K562 (cell line): ENCODE data around the gene NCOA1. TPM values are rescaled to one million over a fixed set of nuclear protein-coding genes. Genes with fewer than 3 reads are reported as not detected.
A peak's percentile ranks its signal among the peaks of the same experiment; 100 is the strongest.

ENCODE experiments used
- ARID3B ChIP-seq: fragments of 250-450 bp; sonication (Bioruptor Pico); IDR thresholded peaks from 2 replicates; pipeline ENCODE4 v1.4.0; 2020; ENCODE audit warnings: borderline replicate concordance
- CAMTA2 ChIP-seq: fragments of 250-450 bp; sonication (Bioruptor Pico); conservative IDR thresholded peaks from 2 replicates; pipeline ENCODE4 v1.5.1; 2022
- CBX3 ChIP-seq, 2 experiments: IDR thresholded peaks; 1 replicate in 1 of 2; 2 replicates in 1 of 2; pipeline ENCODE4 v1.6.1; 2012; ENCODE audit warnings: inconsistent platforms in 2 of 2, low read length in 2 of 2, borderline replicate concordance in 1 of 2, control low read depth in 1 of 2
- E2F6 ChIP-seq, 2 experiments: IDR thresholded peaks; 2 replicates each; pipeline ENCODE4 v1.6.1; 2011; ENCODE audit warnings: borderline replicate concordance in 1 of 2, control low read depth in 1 of 2, low read depth in 1 of 2, low read length in 1 of 2, mild to moderate bottlenecking in 1 of 2, mixed read lengths in 1 of 2, moderate library complexity in 1 of 2; ENCODE audit not compliant: insufficient read depth in 1 of 2, insufficient read length in 1 of 2, poor library complexity in 1 of 2, severe bottlenecking in 1 of 2; ENCODE audit errors: extremely low read depth in 1 of 2
- ESRRA ChIP-seq: fragments of 450-650 bp; IDR thresholded peaks from 2 replicates; pipeline ENCODE4 v1.6.1; 2014; ENCODE audit warnings: low read depth, mild to moderate bottlenecking, moderate library complexity, borderline replicate concordance
- ETV1 ChIP-seq: fragments of 450-650 bp; conservative IDR thresholded peaks from 2 replicates; pipeline ENCODE4 v1.6.1; 2016; ENCODE audit warnings: missing genetic modification characterization, control low read depth, low read depth, missing compliant biosample characterization
- FOSL1 ChIP-seq: fragments of 200-800 bp; sonication (Bioruptor generic); conservative IDR thresholded peaks from 2 replicates; pipeline ENCODE4 v1.6.1; 2016; ENCODE audit warnings: missing genetic modification characterization, missing compliant biosample characterization
- FUS ChIP-seq: fragments of 200-400 bp; formaldehyde crosslinking; optimal IDR thresholded peaks from 2 replicates; pipeline ENCODE3; 2017; ENCODE audit warnings: low read depth, low read length
- GABPB2 ChIP-seq: fragments of 250-450 bp; sonication (Bioruptor Pico); conservative IDR thresholded peaks from 2 replicates; pipeline ENCODE4 v1.5.1; 2021; ENCODE audit warnings: mild to moderate bottlenecking
- HNRNPUL1 ChIP-seq: fragments of 200-400 bp; formaldehyde crosslinking; IDR thresholded peaks from 2 replicates; pipeline ENCODE4 v1.6.1; 2017; ENCODE audit warnings: low read length
- KDM1A ChIP-seq, 2 experiments: fragments of 450-650 bp; IDR thresholded peaks; 2 replicates each; pipeline ENCODE4 v1.6.1; 2016; ENCODE audit warnings: mild to moderate bottlenecking in 2 of 2
- NFYB ChIP-seq: IDR thresholded peaks from 2 replicates; pipeline ENCODE4 v1.6.1; 2011; ENCODE audit warnings: mild to moderate bottlenecking, moderate library complexity; ENCODE audit not compliant: insufficient read length; ENCODE audit errors: extremely low read depth
- RAD51 ChIP-seq: fragments of 450-650 bp; IDR thresholded peaks from 2 replicates; pipeline ENCODE4 v1.7.1; 2016; ENCODE audit warnings: low read depth, mild to moderate bottlenecking, borderline replicate concordance
- RBBP5 ChIP-seq: fragments of 200-600 bp; sonication (generic); IDR thresholded peaks from 2 replicates; pipeline ENCODE4 v1.6.1; 2012; ENCODE audit warnings: borderline replicate concordance, mild to moderate bottlenecking, low read length, control low read depth, inconsistent platforms; ENCODE audit not compliant: insufficient read depth, poor library complexity, severe bottlenecking
- TEAD4 ChIP-seq, 2 experiments: sonication (generic) in 1 of 2; formaldehyde crosslinking in 1 of 2; IDR thresholded peaks; 2 replicates each; pipeline versions ENCODE4 v1.6.1 to v1.8.0; 2012 to 2022; ENCODE audit warnings: borderline replicate concordance in 1 of 2, inconsistent platforms in 1 of 2, low read length in 1 of 2, mild to moderate bottlenecking in 1 of 2, missing genetic modification reagents in 1 of 2
- ZNF23 ChIP-seq: fragments of 250-450 bp; sonication (Bioruptor Pico); IDR thresholded peaks from 2 replicates; pipeline ENCODE4 v1.4.0; 2020; ENCODE audit warnings: mild to moderate bottlenecking
- ZNF695 ChIP-seq: fragments of 450-650 bp; formaldehyde crosslinking; IDR thresholded peaks from 2 replicates; pipeline ENCODE4 v1.4.0; 2020; ENCODE audit warnings: mild to moderate bottlenecking, moderate library complexity
- ZNF764 ChIP-seq: fragments of 250-450 bp; sonication (Bioruptor Pico); IDR thresholded peaks from 2 replicates; pipeline ENCODE4 v1.4.0; 2020; ENCODE audit warnings: low read depth, mild to moderate bottlenecking, moderate library complexity
- polyA plus RNA-seq, 8 experiments: library from polyadenylated mRNA; depleted of rRNA in 4 of 8; stranded (reverse) in 5 of 8; unstranded in 3 of 8; fragments of >200 nt; fragmentation: Nextera tagmentation in 2 of 8; fragmentation: Illumina TruSeq in 1 of 8; extraction: Ambion mirVana in 2 of 8; extraction: Trizol in 1 of 8; gene quantifications; 2 replicates each; pipeline versions ENCODE4 v1.2.1 to v1.2.3, GENCODE V29; 2011 to 2014; ENCODE audit warnings: inconsistent platforms in 1 of 8, missing spikeins in 1 of 8
- total RNA-seq, 7 experiments: library from RNA; depleted of rRNA in 6 of 7; stranded (reverse); fragments of >200 nt in 6 of 7; fragmentation: Illumina TruSeq in 2 of 7; extraction: Trizol in 2 of 7; gene quantifications; 2 replicates each; pipeline versions ENCODE4 v1.2.1 to v1.2.3, GENCODE V29; 2011 to 2021; ENCODE audit warnings: low replicate concordance in 1 of 7
- TF ChIP-seq, protein P1 (sequence below), 2 experiments: fragments of 450-650 bp; conservative IDR thresholded peaks; 2 replicates each; pipeline ENCODE4 v1.6.1; 2017; ENCODE audit warnings: mild to moderate bottlenecking in 2 of 2, moderate library complexity in 2 of 2
- TF ChIP-seq, protein P2 (sequence below), 3 experiments: fragments of 200-800 bp in 1 of 3; fragments of 250-450 bp in 1 of 3; fragments of 450-650 bp in 1 of 3; sonication (Bioruptor Pico) in 1 of 3; sonication (Bioruptor generic) in 1 of 3; formaldehyde crosslinking in 1 of 3; IDR thresholded peaks; 2 replicates each; pipeline versions ENCODE4 v1.6.1 to v1.8.0; 2016 to 2022; ENCODE audit warnings: mild to moderate bottlenecking in 2 of 3, missing genetic modification characterization in 2 of 3, missing compliant biosample characterization in 1 of 3, moderate library complexity in 1 of 3

The NCOA1 gene
- total and polyA plus RNA-seq, 9 of the 15 experiments (the other 6 are each of a cell fraction or from before 2014, with no cell fraction given) = 4.9 to 25.7 (median 17.0) TPM

DNA sequence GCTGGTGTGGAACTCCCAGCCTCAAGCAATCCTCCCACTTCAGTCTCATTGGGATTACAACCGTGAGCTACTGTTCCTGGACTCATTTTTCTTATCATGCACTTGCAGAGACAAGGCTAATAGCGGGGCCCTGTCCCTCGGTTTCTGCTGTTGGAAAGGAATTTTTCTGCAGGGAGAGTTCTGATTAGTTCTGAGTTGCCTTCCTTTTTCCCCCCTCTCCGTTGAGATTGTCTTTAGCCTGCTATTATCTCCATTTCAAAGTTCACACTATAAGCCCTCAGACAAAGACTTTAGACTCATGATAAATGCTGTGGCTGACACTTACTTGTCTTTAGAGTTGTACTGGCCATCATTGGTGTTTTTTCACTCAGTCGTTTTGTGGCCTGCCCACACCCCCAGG, 97.2 kb downstream of the NCOA1 start (continued):
- TF ChIP-seq E2F6 (IDR thresholded peaks at IDR 0.05; ENCODE audit: borderline replicate concordance in 1 of 2, extremely low read depth in 1 of 2, insufficient read depth in 1 of 2, insufficient read length in 1 of 2, low read depth in 1 of 2, low read length in 1 of 2, poor library complexity in 1 of 2, severe bottlenecking in 1 of 2) = no peak
- TF ChIP-seq CBX3 (IDR thresholded peaks at IDR 0.05; ENCODE audit: borderline replicate concordance in 1 of 2, low read length in 2 of 2) = peak in 1 of 2 experiments; percentile 41; a peak in 1 of 3 replicates
- TF ChIP-seq ETV1 = no peak
- no peak for TF ChIP-seq RAD51
- TF ChIP-seq, protein P1, sequence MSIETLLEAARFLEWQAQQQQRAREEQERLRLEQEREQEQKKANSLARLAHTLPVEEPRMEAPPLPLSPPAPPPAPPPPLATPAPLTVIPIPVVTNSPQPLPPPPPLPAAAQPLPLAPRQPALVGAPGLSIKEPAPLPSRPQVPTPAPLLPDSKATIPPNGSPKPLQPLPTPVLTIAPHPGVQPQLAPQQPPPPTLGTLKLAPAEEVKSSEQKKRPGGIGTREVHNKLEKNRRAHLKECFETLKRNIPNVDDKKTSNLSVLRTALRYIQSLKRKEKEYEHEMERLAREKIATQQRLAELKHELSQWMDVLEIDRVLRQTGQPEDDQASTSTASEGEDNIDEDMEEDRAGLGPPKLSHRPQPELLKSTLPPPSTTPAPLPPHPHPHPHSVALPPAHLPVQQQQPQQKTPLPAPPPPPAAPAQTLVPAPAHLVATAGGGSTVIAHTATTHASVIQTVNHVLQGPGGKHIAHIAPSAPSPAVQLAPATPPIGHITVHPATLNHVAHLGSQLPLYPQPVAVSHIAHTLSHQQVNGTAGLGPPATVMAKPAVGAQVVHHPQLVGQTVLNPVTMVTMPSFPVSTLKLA (conservative IDR thresholded peaks at IDR 0.05) = 0 out of 4 replicates have a peak, but pooled peaks of 1 of the 2 experiments have one; percentile 14
- TF ChIP-seq, protein P2, sequence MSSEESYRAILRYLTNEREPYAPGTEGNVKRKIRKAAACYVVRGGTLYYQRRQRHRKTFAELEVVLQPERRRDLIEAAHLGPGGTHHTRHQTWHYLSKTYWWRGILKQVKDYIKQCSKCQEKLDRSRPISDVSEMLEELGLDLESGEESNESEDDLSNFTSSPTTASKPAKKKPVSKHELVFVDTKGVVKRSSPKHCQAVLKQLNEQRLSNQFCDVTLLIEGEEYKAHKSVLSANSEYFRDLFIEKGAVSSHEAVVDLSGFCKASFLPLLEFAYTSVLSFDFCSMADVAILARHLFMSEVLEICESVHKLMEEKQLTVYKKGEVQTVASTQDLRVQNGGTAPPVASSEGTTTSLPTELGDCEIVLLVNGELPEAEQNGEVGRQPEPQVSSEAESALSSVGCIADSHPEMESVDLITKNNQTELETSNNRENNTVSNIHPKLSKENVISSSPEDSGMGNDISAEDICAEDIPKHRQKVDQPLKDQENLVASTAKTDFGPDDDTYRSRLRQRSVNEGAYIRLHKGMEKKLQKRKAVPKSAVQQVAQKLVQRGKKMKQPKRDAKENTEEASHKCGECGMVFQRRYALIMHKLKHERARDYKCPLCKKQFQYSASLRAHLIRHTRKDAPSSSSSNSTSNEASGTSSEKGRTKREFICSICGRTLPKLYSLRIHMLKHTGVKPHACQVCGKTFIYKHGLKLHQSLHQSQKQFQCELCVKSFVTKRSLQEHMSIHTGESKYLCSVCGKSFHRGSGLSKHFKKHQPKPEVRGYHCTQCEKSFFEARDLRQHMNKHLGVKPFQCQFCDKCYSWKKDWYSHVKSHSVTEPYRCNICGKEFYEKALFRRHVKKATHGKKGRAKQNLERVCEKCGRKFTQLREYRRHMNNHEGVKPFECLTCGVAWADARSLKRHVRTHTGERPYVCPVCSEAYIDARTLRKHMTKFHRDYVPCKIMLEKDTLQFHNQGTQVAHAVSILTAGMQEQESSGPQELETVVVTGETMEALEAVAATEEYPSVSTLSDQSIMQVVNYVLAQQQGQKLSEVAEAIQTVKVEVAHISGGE (CRISPR knock-in tag; IDR thresholded peaks at IDR 0.05) = no peak
- no peak for TF ChIP-seq ZNF23 (CRISPR knock-in tag)
- no peak for TF ChIP-seq ZNF764 (CRISPR knock-in tag)
- no peak for TF ChIP-seq CAMTA2 (CRISPR knock-in tag)
- TF ChIP-seq NFYB = no peak
- peak; percentile 57 to 78 for TF ChIP-seq KDM1A (IDR thresholded peaks at IDR 0.05)
- no peak for TF ChIP-seq ZNF695
- no peak for TF ChIP-seq ARID3B (CRISPR knock-in tag)
- no peak for TF ChIP-seq ESRRA
- TF ChIP-seq TEAD4 (IDR thresholded peaks at IDR 0.05; ENCODE audit: low read length) = peak; percentile 49; the same call in 1 of the 2 replicates
- no peak for TF ChIP-seq TEAD4 (CRISPR knock-in tag; IDR thresholded peaks at IDR 0.05; ENCODE audit: borderline replicate concordance)
- no peak for TF ChIP-seq RBBP5
- no peak for TF ChIP-seq HNRNPUL1
- TF ChIP-seq FUS = no peak
- TF ChIP-seq GABPB2 (CRISPR knock-in tag) = no peak
- no peak for TF ChIP-seq FOSL1
